ENCODE data around the gene KCNK3. TPM values are rescaled to one million over a fixed set of nuclear protein-coding genes. Genes with fewer than 3 reads are reported as not detected.
A peak's percentile ranks its signal among the peaks of the same experiment; 100 is the strongest.
"Not testable (repeated sequence)": the region's sequence is repeated elsewhere in the genome, so short reads cannot be mapped to it uniquely, and the experiment has no call there.

The KCNK3 gene
- total and polyA plus RNA-seq, 2 experiments from 2014 or later, result not detected

- H3K27me3 ChIP-seq (replicated peaks; ENCODE audit: insufficient read depth), result no peaks in the 10 kb centered on the region
- H3K9ac ChIP-seq, result no peak overlapping the region
- H3K4me1 ChIP-seq (ENCODE audit: insufficient read depth), result no peaks in the 10 kb centered on the region
- WGBS, 2 experiments (ENCODE audit: low coverage in 1 of 2, low lambda C conversion rate in 2 of 2, missing lambda C conversion rate in 2 of 2), result 87 to 92% methylated on average over 3 of the region's 3 CpGs
- no peaks in the 10 kb centered on the region for H3K79me2 ChIP-seq (ENCODE audit: insufficient read depth)
- H3K36me3 ChIP-seq (ENCODE audit: low read depth), result no peaks in the 10 kb centered on the region
- no peaks in the 10 kb centered on the region for H3K9me2 ChIP-seq (ENCODE audit: insufficient read depth)
- DNase-seq, result no peak
- TF ChIP-seq EZH2 (IDR thresholded peaks at IDR 0.05; ENCODE audit: insufficient read depth, poor library complexity, severe bottlenecking) (no peak), EZH2phosphoT487 (IDR thresholded peaks at IDR 0.05; ENCODE audit: insufficient read depth, low read depth) (no peak)
- no peaks in the 10 kb centered on the region for H4K20me1 ChIP-seq (ENCODE audit: insufficient read depth)
- no peaks in the 10 kb centered on the region for H3K9me3 ChIP-seq (ENCODE audit: low read depth)
- no peak overlapping the region for H3K27ac ChIP-seq
- H3K4me3 ChIP-seq, result no peak overlapping the region
- no peak overlapping the region for H3K4me2 ChIP-seq (ENCODE audit: unreplicated experiment)
- H2AFZ ChIP-seq, result no peak overlapping the region
- in situ Hi-C loops (cut with MboI), result loop anchor here (5.0 kb wide), 1 partner anchor 142 kb away; no protein-coding TSS in a partner anchor
- H3F3A ChIP-seq (ENCODE audit: insufficient read depth), result no peaks in the 10 kb centered on the region
Measured at GRCh38 chr2:26743852-26744251, 51.3 kb downstream of the KCNK3 start.

DNA sequence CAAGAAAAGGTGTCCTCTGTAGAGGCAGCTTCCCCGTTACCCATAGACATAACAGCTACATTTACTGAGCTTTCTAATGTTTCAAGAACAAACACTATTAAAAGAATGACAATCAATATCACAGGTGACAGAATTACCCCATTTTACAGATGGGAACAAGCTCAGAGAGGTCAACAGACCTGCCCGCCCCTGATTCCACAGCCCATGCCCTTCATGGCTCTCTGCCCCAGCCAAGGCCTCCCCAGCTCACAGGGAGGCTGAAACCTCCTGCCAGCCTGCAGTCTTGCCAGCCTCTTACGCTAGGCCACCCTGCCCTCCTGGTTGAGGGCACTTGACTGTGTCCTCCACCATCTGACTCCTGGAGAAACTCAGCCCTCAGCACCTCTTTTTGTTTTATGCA lies 52.4 kb downstream of the KCNK3 start:
- DNase-seq, result no peak
- no peaks in the 10 kb centered on the region for H3F3A ChIP-seq (ENCODE audit: insufficient read depth)
- no peaks in the 10 kb centered on the region for H3K79me2 ChIP-seq (ENCODE audit: insufficient read depth)
- no peak overlapping the region for H3K4me3 ChIP-seq
- H4K20me1 ChIP-seq (ENCODE audit: insufficient read depth), result no peaks in the 10 kb centered on the region
- TF ChIP-seq EZH2 (IDR thresholded peaks at IDR 0.05; ENCODE audit: insufficient read depth, poor library complexity, severe bottlenecking), result no peak
- no peak for TF ChIP-seq EZH2phosphoT487 (IDR thresholded peaks at IDR 0.05; ENCODE audit: insufficient read depth, low read depth)
- no peaks in the 10 kb centered on the region for H3K27me3 ChIP-seq (replicated peaks; ENCODE audit: insufficient read depth)
- H3K27ac ChIP-seq, result no peak overlapping the region
- no peaks in the 10 kb centered on the region for H3K9me3 ChIP-seq (ENCODE audit: low read depth)
- in situ Hi-C loops (cut with MboI), result loop anchor here (5.0 kb wide), 1 partner anchor 143 kb away; no protein-coding TSS in a partner anchor
- H3K4me1 ChIP-seq (ENCODE audit: insufficient read depth), result no peaks in the 10 kb centered on the region
- no peaks in the 10 kb centered on the region for H3K9me2 ChIP-seq (ENCODE audit: insufficient read depth)
- H3K4me2 ChIP-seq (ENCODE audit: unreplicated experiment), result no peak overlapping the region
- no peak overlapping the region for H3K9ac ChIP-seq
- 79 to 80% methylated on average over 3 of the region's 3 CpGs for WGBS, 2 experiments (ENCODE audit: low coverage in 1 of 2, low lambda C conversion rate in 2 of 2, missing lambda C conversion rate in 2 of 2)
- no peak overlapping the region for H2AFZ ChIP-seq
- no peaks in the 10 kb centered on the region for H3K36me3 ChIP-seq (ENCODE audit: low read depth)

DNA sequence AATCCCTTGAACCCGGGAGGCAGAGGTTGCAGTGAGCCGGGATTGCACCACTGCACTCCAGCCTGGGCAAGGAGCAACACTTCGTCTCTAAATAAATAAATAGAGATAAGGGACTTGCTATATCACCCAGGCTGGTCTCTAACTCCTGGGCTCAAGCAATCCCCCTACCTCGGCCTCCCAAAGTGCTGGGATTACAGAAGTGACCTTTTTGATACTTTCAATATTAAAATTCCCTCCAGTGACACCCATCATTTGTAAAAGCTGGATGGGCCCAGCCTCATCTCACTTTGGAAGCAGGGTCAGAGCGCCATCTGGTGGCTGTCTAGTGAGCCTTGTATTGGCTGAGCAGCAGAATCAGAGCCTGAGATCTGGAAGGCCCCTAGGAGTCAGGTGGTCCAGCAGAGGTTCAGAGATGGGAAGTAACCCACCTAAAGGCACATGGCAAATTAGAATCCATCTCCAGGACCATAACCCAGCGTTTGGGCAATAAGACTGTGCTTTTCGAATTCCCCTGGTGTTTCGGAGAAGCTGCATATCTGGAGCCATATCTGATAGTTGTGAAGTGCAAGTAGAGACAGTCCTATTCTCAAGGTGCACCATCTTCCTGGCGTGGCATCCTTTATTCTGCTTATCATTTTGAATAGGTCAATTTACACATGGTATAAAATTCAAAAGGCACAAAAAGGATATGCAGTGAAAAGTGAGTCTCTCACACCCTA lies 53.2 kb downstream of the KCNK3 start:
- WGBS, 2 experiments (ENCODE audit: low coverage in 1 of 2, low lambda C conversion rate in 2 of 2, missing lambda C conversion rate in 2 of 2), result 27 to 28% methylated on average over 9 of the region's 9 CpGs
- H4K20me1 ChIP-seq (ENCODE audit: insufficient read depth), result no peaks in the 10 kb centered on the region
- H3K9me3 ChIP-seq (ENCODE audit: low read depth), result no peaks in the 10 kb centered on the region
- no peak overlapping the region for H2AFZ ChIP-seq
- in situ Hi-C loops (cut with MboI), result no loop called here
- no peak overlapping the region for H3K4me2 ChIP-seq (ENCODE audit: unreplicated experiment)
- TF ChIP-seq EZH2phosphoT487 (IDR thresholded peaks at IDR 0.05; ENCODE audit: insufficient read depth, low read depth) (no peak), EZH2 (IDR thresholded peaks at IDR 0.05; ENCODE audit: insufficient read depth, poor library complexity, severe bottlenecking) (no peak)
- no peak overlapping the region for H3K27ac ChIP-seq
- no peaks in the 10 kb centered on the region for H3F3A ChIP-seq (ENCODE audit: insufficient read depth)
- H3K79me2 ChIP-seq (ENCODE audit: insufficient read depth), result no peaks in the 10 kb centered on the region
- no peaks in the 10 kb centered on the region for H3K36me3 ChIP-seq (ENCODE audit: low read depth)
- H3K9ac ChIP-seq, result no peak overlapping the region
- H3K4me1 ChIP-seq (ENCODE audit: insufficient read depth), result no peaks in the 10 kb centered on the region
- H3K9me2 ChIP-seq (ENCODE audit: insufficient read depth), result no peaks in the 10 kb centered on the region
- DNase-seq, result peak; percentile 76
- H3K4me3 ChIP-seq, result no peak overlapping the region
- no peaks in the 10 kb centered on the region for H3K27me3 ChIP-seq (replicated peaks; ENCODE audit: insufficient read depth)

GRCh38 chr2:26746934-26747333 lies 54.4 kb downstream of the KCNK3 start:
- Histone ChIP-seq H3K9ac (no peak overlapping the region), H3K4me1 (ENCODE audit: insufficient read depth) (no peaks in the 10 kb centered on the region), H3K4me2 (ENCODE audit: unreplicated experiment) (no peak overlapping the region), H4K20me1 (ENCODE audit: insufficient read depth) (no peaks in the 10 kb centered on the region), H3K27ac (no peak overlapping the region), H3K4me3 (no peak overlapping the region), H3K9me3 (ENCODE audit: low read depth) (no peaks in the 10 kb centered on the region), H3F3A (ENCODE audit: insufficient read depth) (no peaks in the 10 kb centered on the region), H2AFZ (no peak overlapping the region), H3K9me2 (ENCODE audit: insufficient read depth) (no peaks in the 10 kb centered on the region), H3K27me3 (replicated peaks; ENCODE audit: insufficient read depth) (no peaks in the 10 kb centered on the region), H3K79me2 (ENCODE audit: insufficient read depth) (no peaks in the 10 kb centered on the region), H3K36me3 (ENCODE audit: low read depth) (no peaks in the 10 kb centered on the region)
- in situ Hi-C loops (cut with MboI), result no loop called here
- no peak for DNase-seq
- 41 to 43% methylated on average over 3 of the region's 3 CpGs for WGBS, 2 experiments (ENCODE audit: low coverage in 1 of 2, low lambda C conversion rate in 2 of 2, missing lambda C conversion rate in 2 of 2)
- no peak for TF ChIP-seq EZH2phosphoT487 (IDR thresholded peaks at IDR 0.05; ENCODE audit: insufficient read depth, low read depth)
- no peak for TF ChIP-seq EZH2 (IDR thresholded peaks at IDR 0.05; ENCODE audit: insufficient read depth, poor library complexity, severe bottlenecking)

GRCh38 chr2:26749787-26750420 lies 57.4 kb downstream of the KCNK3 start:
- H3K9ac ChIP-seq; H3K4me3 ChIP-seq; H2AFZ ChIP-seq; in situ Hi-C loops (cut with MboI); H3K9me2 ChIP-seq (ENCODE audit: insufficient read depth); H3K27ac ChIP-seq; H3K79me2 ChIP-seq (ENCODE audit: insufficient read depth); H3K9me3 ChIP-seq (ENCODE audit: low read depth); H3K4me2 ChIP-seq (ENCODE audit: unreplicated experiment); H4K20me1 ChIP-seq (ENCODE audit: insufficient read depth); H3K36me3 ChIP-seq (ENCODE audit: low read depth); H3F3A ChIP-seq (ENCODE audit: insufficient read depth); DNase-seq; H3K27me3 ChIP-seq (replicated peaks; ENCODE audit: insufficient read depth): not testable (repeated sequence)
- 78 to 86% methylated on average over 8 of the region's 8 CpGs for WGBS, 2 experiments (ENCODE audit: low coverage in 1 of 2, low lambda C conversion rate in 2 of 2, missing lambda C conversion rate in 2 of 2)
- peaks cover 11% of the 10 kb centered on the region for H3K4me1 ChIP-seq (ENCODE audit: insufficient read depth)

DNA sequence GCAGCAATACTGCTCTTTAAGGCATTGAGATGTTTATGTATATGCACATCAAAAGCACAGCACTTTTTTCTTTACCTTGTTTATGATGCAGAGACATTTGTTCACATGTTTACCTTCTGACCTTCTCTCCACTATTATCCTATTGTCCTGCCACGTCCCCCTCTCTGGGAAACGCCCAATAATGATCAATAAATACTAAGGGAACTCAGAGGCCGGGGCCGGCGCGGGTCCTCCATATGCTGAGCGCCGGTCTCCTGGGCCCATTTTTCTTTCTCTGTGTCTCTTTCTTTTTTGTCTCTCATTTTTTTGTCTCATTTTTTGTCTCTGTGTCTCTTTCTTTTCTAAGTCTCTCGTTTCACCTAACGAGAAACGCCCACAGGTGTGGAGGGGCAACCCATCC lies 57.9 kb downstream of the KCNK3 start:
- DNase-seq; H3K36me3 ChIP-seq (ENCODE audit: low read depth); H3F3A ChIP-seq (ENCODE audit: insufficient read depth); H4K20me1 ChIP-seq (ENCODE audit: insufficient read depth); H3K9ac ChIP-seq; H3K79me2 ChIP-seq (ENCODE audit: insufficient read depth); H3K27ac ChIP-seq; H2AFZ ChIP-seq; H3K27me3 ChIP-seq (replicated peaks; ENCODE audit: insufficient read depth); H3K9me2 ChIP-seq (ENCODE audit: insufficient read depth); in situ Hi-C loops (cut with MboI); H3K4me3 ChIP-seq; H3K4me2 ChIP-seq (ENCODE audit: unreplicated experiment); H3K9me3 ChIP-seq (ENCODE audit: low read depth): not testable (repeated sequence)
- H3K4me1 ChIP-seq (ENCODE audit: insufficient read depth), result peaks cover 11% of the 10 kb centered on the region
- WGBS, 2 experiments (ENCODE audit: low coverage in 1 of 2, low lambda C conversion rate in 2 of 2, missing lambda C conversion rate in 2 of 2), result 92% methylated on average over 11 of the region's 11 CpGs
